Measurements from ENCODE around the gene MICAL2.

Gene MICAL2, protein sequence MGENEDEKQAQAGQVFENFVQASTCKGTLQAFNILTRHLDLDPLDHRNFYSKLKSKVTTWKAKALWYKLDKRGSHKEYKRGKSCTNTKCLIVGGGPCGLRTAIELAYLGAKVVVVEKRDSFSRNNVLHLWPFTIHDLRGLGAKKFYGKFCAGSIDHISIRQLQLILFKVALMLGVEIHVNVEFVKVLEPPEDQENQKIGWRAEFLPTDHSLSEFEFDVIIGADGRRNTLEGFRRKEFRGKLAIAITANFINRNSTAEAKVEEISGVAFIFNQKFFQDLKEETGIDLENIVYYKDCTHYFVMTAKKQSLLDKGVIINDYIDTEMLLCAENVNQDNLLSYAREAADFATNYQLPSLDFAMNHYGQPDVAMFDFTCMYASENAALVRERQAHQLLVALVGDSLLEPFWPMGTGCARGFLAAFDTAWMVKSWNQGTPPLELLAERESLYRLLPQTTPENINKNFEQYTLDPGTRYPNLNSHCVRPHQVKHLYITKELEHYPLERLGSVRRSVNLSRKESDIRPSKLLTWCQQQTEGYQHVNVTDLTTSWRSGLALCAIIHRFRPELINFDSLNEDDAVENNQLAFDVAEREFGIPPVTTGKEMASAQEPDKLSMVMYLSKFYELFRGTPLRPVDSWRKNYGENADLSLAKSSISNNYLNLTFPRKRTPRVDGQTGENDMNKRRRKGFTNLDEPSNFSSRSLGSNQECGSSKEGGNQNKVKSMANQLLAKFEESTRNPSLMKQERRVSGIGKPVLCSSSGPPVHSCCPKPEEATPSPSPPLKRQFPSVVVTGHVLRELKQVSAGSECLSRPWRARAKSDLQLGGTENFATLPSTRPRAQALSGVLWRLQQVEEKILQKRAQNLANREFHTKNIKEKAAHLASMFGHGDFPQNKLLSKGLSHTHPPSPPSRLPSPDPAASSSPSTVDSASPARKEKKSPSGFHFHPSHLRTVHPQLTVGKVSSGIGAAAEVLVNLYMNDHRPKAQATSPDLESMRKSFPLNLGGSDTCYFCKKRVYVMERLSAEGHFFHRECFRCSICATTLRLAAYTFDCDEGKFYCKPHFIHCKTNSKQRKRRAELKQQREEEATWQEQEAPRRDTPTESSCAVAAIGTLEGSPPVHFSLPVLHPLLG

DNA sequence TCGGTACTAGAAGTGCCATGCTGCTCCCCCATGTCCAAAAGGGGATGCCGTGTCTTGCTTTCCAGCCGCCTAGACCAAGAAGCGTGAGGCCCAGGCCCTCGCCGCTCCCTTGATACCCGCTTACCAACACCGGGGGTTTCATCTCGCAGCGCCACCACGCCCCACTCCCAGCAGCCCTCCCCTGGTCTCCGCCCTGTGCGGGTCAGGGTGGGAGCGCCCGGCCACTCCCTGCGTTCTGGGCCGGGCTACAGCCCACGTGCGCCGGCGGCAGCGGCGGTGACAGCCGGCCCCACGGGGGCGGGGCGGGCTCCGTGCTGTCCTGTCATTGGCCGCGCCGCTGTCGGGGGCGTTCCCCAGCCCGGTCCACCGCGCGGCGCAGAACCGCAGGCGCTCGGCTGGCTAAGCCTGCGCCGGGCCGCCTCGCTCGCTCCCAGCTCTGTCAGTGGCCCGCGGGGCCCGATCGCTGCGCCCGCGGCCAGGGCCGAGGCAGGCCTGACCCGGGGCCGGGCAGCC is at the start of gene MICAL2:
TSS of gene MICAL2 (plus strand) at position 390 of the 513 bp plus-strand sequence. CDS start 51,566 bp downstream, outside the sequence.
- in situ Hi-C loops (cut with MboI; ENCODE audit: low sequenced_read_pairs), result no loop called here

DNA sequence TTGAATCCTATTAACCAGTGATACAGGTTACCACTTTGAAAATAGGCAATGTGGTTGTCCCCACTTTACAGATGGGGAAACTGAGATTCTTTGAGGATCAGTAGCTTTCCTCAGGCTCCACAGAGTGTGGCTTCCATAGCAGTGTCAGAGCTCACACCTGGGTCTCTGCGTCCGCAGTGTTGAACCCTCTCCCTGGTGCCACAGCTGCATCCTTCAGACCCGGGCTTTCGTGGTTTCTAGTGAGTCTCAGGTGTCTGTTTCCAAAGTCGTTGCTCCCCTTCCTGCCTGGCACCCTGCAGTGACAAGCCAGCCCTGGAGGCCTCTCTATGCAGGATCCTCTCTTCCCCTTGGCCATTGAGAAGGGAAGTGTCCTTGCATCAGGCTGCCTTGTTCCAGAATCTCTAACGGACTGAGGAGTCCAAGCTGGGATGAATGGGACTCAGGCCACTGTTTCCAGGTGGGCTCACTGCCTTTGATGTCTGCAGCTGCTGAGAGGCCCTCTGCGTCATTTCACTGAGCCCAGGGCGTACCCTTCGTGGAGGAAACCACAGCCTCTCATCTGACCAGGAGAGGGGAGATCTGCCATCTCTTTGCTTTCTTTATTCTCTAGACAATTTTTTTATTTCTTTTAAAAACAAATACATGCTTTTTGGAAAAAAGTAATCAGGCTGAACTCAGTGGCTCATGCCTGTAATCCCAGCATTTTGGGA is 48.4 kb upstream of the MICAL2 start:
- in situ Hi-C loops (cut with MboI; ENCODE audit: low sequenced_read_pairs), result no loop called here

DNA sequence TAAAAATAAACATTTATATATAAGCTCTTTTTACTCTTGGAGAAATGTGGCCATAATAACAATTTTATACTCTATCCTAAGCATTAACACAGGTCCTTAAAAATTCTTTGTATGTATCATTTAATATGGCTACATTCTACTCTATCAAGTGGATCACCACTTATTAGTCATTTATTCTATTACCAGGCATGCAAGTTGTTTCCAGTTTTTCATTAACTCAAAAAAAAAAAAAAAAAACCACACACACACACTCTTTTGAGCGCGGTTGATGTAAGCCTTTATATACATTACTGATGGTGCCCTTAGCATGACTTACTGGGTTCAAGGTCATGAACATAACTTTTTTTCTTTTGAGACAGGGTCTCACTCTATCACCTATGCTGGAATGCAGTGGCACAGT is 47.1 kb upstream of the MICAL2 start:
- in situ Hi-C loops (cut with MboI; ENCODE audit: low sequenced_read_pairs), result no loop called here

DNA sequence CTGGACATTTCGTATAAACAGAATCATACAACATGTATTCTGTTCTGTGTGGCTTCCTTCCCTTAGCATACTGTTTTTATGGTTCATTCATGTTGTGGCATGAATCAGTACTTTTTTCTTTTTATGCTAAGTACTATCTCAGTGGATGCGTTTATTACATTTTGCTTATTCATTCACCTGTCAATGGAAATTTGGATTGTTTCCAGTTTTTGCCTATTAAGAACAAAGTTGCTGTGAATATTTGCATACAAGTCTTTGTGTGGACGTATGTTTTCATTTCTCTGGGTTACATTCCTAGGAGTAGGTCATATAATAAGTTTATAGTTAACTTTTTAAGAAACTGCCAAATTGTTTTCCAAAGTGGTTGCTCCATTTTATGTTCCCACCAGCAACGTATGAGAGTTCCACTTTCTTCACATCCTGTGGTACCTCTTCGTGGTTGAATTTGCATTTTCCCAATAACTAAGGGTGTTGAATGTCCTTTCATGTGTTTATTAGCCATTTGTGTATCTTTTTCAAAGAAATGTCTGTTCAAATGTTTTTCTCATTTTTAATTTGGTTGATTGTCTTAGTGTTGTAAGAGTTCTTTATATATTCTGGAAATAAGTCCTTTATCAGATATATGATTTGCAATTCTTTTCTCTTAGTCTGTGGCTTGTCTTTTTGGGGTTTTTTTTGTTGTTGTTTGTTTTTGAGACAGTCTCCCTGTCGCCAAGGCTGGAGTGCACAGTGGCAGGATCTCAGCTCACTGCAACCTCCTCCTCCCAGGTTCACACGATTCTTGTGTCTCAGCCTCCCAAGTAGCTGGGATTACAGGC is 46.0 kb upstream of the MICAL2 start:
- in situ Hi-C loops (cut with MboI; ENCODE audit: low sequenced_read_pairs), result no loop called here

DNA sequence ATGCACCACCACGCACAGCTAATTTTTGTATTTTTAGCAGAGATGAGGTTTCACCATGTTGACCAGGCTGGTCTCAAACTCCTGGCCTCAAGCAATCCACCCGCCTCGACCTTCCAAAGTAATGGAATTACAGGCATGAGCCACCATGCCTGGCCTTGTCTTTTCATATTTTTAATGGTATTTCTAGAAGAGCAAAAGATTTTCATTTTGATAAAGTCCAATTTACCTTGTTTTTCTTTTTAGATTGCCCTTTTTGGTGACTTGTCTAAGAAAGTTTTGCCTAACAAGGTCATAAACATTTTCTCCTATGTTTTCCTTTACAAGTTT is 45.5 kb upstream of the MICAL2 start:
- in situ Hi-C loops (cut with MboI; ENCODE audit: low sequenced_read_pairs), result no loop called here

DNA sequence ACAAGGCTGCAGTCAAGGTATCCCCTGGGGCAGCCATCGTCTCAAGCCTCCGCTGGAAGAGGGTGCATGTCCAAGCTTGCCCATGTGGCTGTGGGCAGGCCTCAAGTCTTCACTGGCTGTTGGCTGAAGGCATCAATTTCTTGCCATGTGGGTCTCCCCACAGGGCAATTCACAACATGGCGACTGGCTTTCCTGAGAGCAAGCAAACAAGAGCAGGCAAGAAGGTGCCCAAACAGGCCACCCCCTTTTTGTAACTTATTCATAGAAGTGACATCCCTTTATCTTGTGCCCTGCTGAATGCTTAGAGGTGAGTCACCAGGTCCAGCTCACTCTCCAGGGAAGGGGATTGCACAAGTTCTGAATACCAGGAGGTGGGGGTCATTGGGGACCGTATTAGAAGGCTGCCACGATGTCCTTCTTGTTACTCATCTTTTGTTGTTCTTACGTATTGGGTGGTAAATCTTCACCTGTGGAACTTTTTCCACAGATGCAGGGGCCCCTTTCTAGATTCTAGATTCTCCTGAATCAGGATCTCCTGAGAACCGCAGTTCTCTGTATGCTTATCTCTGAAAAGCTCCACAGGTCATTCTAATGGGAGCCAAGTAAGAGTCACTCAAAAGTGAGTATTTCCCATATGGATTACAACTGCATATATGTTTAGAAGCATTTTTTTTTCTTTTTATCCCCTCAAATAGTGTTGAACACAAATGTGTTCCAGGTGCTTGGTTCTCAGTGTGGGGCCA is 44.2 kb upstream of the MICAL2 start:
- in situ Hi-C loops (cut with MboI; ENCODE audit: low sequenced_read_pairs), result no loop called here

DNA sequence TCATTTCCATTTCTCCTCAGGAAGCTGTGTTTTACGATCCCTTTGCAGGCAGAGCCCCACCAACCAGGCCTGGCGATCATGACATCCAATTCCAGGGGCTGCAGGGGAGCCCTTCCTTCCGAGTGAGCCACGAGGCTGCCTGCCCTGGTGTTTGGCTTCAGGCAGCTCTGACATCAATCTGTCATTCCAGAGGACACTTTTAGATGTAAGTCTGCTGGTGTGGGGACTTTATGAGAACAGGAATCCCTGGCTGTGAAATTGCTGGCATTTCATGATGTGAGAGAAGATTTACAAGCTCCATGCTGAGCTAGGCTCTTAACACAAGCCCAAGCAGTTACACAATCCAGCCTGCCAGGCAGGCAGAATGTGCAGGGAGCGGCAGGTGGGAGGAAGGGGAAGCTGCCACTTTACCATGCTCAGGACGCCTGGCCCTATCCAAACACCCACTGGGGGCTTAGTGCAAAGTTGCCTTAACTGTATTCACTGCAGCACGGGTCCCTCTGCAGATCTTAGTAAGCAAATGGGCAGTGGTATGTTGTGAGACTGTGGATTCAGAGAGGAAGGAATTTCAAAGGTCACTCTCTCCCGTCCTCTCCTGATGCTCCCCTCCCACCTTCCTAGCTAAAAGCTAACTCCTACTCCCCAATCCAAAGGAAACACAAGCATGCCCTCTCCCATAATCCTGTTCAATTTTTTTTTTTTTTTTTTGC is 43.4 kb upstream of the MICAL2 start:
- in situ Hi-C loops (cut with MboI; ENCODE audit: low sequenced_read_pairs), result no loop called here

DNA sequence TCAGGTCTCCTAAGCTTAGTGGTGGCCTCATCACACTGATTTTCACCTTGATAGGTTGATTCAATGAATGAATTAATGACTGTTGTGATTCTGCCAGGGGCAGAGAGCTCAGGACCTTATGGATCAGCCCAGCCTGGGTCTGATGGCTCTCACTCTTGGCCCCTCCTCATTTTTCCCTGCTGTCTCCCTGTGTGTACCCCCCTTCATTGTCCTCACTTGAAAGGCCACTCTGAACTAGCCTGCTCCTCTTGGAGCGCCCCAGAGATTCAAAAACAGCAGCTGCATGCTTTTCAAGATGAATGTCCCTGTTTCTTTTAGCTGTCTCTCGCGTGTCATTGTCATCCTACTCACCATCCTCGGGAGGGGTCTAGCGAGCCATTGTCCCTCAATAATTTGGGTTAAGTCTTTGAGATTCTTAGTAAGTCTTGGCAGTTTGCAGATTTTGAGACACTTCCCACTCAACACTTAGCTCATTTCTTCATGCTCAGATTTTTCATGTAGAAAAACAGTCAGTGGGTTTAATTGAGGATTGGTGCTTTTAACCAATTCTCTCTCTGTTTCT is 42.5 kb upstream of the MICAL2 start:
- in situ Hi-C loops (cut with MboI; ENCODE audit: low sequenced_read_pairs), result no loop called here

DNA sequence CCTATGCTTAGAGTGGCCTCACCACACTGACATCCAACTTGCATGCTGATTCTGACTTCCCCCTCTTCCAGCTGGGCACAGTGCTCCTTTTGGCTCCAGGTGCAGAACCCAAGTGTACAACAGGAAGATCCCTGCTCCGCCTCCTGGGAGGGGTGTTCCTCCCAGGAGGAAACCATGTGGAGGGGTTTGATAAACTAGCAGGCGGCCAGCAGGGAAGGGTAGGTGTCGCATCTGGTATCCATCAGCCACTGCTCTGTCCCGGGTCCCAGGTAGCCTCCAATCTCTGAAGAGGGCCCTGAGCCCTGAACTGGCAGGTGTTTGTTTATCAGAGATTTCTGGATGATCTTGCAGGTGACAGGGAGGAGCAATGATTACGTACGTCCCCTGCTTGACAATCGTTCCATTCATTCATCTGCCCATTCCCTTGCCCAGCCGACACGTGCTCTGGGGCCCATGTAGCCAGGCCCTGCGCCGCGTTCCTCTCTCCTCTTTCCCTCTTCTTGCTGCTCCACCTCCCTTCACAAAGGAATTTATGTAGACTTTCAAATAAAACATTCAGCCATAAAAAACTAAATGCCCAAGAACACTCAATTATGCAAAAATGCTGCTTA is 41.2 kb upstream of the MICAL2 start:
- in situ Hi-C loops (cut with MboI; ENCODE audit: low sequenced_read_pairs), result no loop called here

DNA sequence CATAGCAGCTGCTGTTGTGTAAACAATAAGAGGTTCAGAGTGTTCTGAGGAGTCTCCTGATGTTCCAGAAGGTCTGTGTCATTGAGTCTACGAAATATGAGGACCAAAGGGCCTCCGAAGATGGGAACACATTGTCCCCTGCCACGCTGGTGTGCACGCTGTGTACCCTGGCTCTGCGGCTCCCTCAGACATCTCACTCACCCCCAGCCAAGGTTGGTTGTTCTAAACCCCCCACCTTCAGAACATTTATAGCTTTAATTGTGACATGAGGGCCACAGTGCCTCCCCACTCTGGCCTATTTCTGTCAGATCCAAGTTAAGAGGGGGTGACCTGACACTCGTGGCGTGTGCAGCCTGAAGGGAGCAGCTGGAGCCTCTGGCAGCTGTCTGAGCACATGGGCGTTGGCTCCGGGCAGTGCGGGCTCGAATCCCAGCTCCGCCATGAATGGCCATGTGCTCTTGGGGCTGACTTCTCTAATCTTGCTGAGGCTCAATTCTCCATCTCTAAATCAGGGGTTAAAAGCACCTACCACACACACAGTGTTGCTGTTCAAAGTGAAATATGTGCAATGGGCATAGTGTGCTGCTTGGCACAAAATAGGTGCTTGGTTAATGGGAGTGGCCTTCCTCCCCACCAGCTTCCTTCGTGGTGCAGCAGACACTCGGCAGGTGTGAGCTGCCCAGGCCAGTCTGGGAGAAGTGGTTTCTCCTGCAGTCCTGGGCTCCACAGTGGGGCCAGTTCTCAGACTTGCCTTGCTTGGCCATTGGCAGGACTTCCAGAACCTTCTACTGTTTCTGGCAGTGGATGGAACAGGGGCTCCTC is 39.7 kb upstream of the MICAL2 start:
- in situ Hi-C loops (cut with MboI; ENCODE audit: low sequenced_read_pairs), result no loop called here

DNA sequence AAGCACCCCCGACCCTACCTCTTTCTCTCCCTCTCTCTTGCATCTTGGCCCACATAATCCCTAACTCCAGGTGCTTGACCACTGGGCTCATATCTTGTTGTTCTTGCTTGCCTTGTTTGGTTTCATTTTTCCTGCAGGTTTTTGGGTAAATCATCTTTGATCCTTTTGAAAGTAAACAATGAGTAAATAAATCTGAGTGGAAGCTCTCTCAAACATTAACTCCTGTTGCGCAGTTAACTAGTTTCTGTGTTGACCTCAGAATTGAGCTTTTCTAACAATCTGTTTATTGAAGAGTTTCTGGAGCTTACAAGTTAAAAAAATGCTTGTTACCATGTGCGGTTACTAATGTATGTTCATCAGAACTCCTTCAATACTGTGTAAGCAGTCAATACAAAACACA is 38.8 kb upstream of the MICAL2 start:
- in situ Hi-C loops (cut with MboI; ENCODE audit: low sequenced_read_pairs), result no loop called here

DNA sequence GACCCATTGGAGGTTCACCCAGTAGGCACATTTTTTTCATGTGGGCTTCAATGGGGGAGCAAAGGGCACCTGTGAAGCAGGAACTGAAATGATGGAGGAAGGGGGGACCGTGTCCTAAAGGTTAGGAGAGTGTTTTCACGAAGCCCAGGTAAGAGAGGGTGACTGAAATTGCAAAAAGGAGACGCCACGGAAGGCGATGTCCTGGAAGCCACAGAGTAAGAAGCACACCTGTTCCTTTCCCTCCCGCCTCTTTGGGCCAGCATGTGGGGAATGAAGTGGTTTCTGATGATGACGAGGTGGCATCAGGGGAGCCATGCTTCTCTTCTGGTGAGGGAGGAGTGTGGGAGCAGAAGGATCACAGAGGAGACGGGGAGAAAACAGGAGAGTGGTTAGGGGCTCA is 37.0 kb upstream of the MICAL2 start:
- in situ Hi-C loops (cut with MboI; ENCODE audit: low sequenced_read_pairs), result no loop called here

DNA sequence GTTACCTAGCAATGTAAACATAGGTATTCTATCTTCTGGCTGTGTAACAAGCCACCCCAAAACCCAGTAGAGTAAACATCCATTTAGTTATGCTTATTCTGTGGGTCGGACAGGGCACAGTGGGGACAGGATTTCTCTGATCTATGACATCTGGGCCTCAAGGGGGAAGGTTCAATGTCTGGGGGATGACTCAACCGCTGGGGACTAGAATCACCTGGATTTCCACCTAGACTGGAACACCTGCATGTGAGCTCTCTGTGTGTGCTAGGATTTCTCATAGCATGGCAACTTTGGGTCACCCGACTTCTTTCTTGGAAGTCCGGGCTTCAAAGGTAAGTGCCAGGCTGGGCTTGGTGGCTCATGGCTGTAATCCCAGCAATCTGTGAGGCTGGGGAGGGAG is 36.5 kb upstream of the MICAL2 start:
- in situ Hi-C loops (cut with MboI; ENCODE audit: low sequenced_read_pairs), result no loop called here

DNA sequence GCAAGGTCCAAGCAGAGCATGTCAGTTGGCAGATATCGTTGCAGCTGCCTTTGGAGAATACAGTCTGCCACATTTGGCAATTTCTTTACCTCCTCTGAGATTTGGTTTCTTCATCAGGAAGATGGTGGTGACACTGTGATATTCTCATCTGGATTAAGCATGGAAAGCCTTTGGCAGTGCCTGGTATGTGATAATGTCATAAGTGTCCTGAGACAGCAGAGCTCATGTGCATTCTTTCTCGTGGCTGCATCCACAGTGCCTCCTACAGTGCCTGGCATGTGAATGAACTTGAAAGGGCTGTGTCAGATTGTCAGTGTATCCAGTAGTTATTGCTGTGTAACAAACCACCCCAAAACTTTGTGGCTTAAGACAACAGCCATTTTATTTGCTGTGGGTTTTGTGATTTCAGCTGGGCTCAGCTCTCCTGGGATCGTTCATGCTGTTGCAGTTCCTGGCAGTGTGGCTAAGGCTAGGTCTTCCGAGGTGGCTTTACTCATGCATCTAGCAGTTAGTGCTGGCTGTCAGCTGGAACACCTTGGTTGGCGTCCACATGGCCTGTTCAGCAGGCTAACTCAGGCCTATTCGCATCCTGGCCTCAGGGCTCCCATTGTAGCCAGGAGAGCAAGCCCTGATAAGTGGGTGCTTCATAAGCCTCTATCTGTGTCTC is 35.7 kb upstream of the MICAL2 start:
- in situ Hi-C loops (cut with MboI; ENCODE audit: low sequenced_read_pairs), result no loop called here

DNA sequence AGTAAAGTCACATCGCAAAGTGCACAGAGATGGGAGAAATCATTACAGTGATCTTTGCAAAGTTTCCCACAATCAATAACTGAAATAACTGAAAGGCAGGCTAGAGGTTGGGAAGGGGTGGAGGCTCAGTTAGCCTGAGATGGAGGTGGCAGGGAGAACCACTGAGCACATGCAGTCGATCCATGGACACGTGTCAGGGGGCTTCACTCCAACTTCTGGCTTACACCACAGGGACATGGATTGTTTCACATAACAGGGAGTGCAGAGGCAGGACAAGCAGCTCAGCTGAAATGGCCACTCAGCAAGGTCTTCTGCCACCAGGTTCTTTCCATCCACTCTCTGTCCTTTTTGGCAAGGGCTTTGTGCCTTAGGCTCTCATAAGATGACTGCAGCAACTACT is 35.1 kb upstream of the MICAL2 start:
- in situ Hi-C loops (cut with MboI; ENCODE audit: low sequenced_read_pairs), result no loop called here

All from hTERT RPE-1 (cell line).